Fibroblast of skin of scalp (primary cell): ENCODE data around the gene SSBP3.

Experiments used
- DNase-seq: peaks from one replicate; pipeline ENCODE4 v3.0.0-alpha.2; 2013

Gene SSBP3

GRCh38 chr1:54263601-54264226, 142.5 kb downstream of the SSBP3 start:
- no peak for DNase-seq

GRCh38 chr1:54262244-54262643, 143.9 kb downstream of the SSBP3 start:
- DNase-seq: no peak

GRCh38 chr1:54260810-54261209, 145.4 kb downstream of the SSBP3 start:
- DNase-seq: no peak

- DNase-seq: no peak
These were observed 146.6 kb downstream of the SSBP3 start for GRCh38 chr1:54259546-54260140.

GRCh38 chr1:54257876-54258275, 148.3 kb downstream of the SSBP3 start:
- DNase-seq: no peak

- no peak for DNase-seq
These were observed 148.9 kb downstream of the SSBP3 start for GRCh38 chr1:54257346-54257620.

GRCh38 chr1:54256522-54257345, 149.5 kb downstream of the SSBP3 start:
- DNase-seq: no peak

- DNase-seq: peak; percentile 39
These were observed 151.0 kb downstream of the SSBP3 start for GRCh38 chr1:54255026-54255702.

- peak; percentile 60 for DNase-seq
These were observed 152.1 kb downstream of the SSBP3 start for GRCh38 chr1:54254055-54254454.

- DNase-seq: peak; percentile 93
These were observed 152.7 kb downstream of the SSBP3 start for GRCh38 chr1:54253480-54253879.

- no peak for DNase-seq
These were observed 153.7 kb downstream of the SSBP3 start for GRCh38 chr1:54252371-54252936.

- DNase-seq: no peak
These were observed 155.5 kb downstream of the SSBP3 start for GRCh38 chr1:54250670-54251069.

- peak; percentile 85 for DNase-seq
These were observed 156.3 kb downstream of the SSBP3 start for GRCh38 chr1:54249819-54250435.

GRCh38 chr1:54248966-54249365, 157.2 kb downstream of the SSBP3 start:
- DNase-seq: no peak

GRCh38 chr1:54247863-54248515, 158.2 kb downstream of the SSBP3 start:
- no peak for DNase-seq

- no peak for DNase-seq
These were observed 160.0 kb downstream of the SSBP3 start for GRCh38 chr1:54246116-54246721.

GRCh38 chr1:54245501-54245900, 160.7 kb downstream of the SSBP3 start:
- no peak for DNase-seq

- no peak for DNase-seq
These were observed 161.5 kb downstream of the SSBP3 start for GRCh38 chr1:54244655-54245054.

- DNase-seq: no peak
These were observed 163.2 kb downstream of the SSBP3 start for GRCh38 chr1:54243022-54243421.

GRCh38 chr1:54241364-54241763, 164.8 kb downstream of the SSBP3 start:
- no peak for DNase-seq

- no peak for DNase-seq
These were observed 165.4 kb downstream of the SSBP3 start for GRCh38 chr1:54240741-54241335.
